Spleen (tissue), 7 donors: ENCODE data around the gene GAL3ST1.

ENCODE experiments used
- POLR2A ChIP-seq, 3 donors: fragments of 450-650 bp; IDR thresholded peaks; one replicate each; pipeline ENCODE4 v1.5.1; 2017; ENCODE audit warnings: antibody characterized with exemption in 3 of 3, mild to moderate bottlenecking in 1 of 3
- POLR2AphosphoS5 ChIP-seq, 3 donors: sonication (generic); formaldehyde crosslinking; IDR thresholded peaks; one replicate each; pipeline ENCODE4 v1.5.1; 2017; ENCODE audit warnings: antibody characterized with exemption in 3 of 3
- TF ChIP-seq, protein P1 (sequence below), 11 experiments: fragments of 200-600 bp in 7 of 11; fragments of 450-650 bp in 4 of 11; sonication (generic) in 4 of 11; IDR thresholded peaks in 8 of 11; conservative IDR thresholded peaks in 3 of 11; 1 replicate in 7 of 11; 2 replicates in 4 of 11; pipeline versions ENCODE4 v1.4.0 to v1.8.0; 2016 to 2021; ENCODE audit warnings: antibody characterized with exemption in 11 of 11, inconsistent platforms in 4 of 11, mild to moderate bottlenecking in 1 of 11
- donor health status: DM: no; HTN: no; CAD: no; lungs with moderate emphysema.
- donor health status: DM: no; HTN: no; CAD: no.
- donor health status: DM: no; HTN: no; CAD: no.

DNA sequence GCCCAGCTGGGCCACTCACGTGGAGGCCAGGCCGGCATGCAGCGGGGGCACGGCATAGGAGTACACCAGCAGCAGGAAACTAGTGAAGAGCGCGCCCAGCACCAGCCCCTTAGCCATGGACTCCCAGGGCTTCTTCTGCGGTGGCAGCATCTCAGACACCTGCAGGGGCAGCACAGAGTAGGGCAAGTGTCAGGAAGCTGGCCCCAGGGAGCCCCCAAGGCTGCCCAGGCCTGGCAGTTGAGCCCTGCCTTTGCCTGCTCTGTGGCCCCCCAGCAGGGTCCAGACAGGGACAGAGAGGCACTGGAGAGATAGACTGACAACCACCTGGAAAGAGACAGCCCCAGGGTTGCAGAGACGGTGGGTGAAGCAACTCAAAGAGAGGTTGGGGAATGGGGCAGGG lies 17.2 kb downstream of the GAL3ST1 start:
- TF ChIP-seq, protein P1, sequence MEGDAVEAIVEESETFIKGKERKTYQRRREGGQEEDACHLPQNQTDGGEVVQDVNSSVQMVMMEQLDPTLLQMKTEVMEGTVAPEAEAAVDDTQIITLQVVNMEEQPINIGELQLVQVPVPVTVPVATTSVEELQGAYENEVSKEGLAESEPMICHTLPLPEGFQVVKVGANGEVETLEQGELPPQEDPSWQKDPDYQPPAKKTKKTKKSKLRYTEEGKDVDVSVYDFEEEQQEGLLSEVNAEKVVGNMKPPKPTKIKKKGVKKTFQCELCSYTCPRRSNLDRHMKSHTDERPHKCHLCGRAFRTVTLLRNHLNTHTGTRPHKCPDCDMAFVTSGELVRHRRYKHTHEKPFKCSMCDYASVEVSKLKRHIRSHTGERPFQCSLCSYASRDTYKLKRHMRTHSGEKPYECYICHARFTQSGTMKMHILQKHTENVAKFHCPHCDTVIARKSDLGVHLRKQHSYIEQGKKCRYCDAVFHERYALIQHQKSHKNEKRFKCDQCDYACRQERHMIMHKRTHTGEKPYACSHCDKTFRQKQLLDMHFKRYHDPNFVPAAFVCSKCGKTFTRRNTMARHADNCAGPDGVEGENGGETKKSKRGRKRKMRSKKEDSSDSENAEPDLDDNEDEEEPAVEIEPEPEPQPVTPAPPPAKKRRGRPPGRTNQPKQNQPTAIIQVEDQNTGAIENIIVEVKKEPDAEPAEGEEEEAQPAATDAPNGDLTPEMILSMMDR (IDR thresholded peaks at IDR 0.05 in 8 of 11, conservative IDR thresholded peaks at IDR 0.05 in 3 of 11) = no peak
- TF ChIP-seq POLR2A (IDR thresholded peaks at IDR 0.05) (no peak), POLR2AphosphoS5 (IDR thresholded peaks at IDR 0.05) (no peak)
